ENCODE measurements around the gene STX18. TPM values are rescaled to one million over a fixed set of nuclear protein-coding genes. Genes with fewer than 3 reads are reported as not detected.

Gene STX18
- total and polyA plus RNA-seq, 2 of the 13 experiments (the other 11 are each of a cell fraction or from before 2014, with no cell fraction given) = 23.9 to 37.1 TPM

DNA sequence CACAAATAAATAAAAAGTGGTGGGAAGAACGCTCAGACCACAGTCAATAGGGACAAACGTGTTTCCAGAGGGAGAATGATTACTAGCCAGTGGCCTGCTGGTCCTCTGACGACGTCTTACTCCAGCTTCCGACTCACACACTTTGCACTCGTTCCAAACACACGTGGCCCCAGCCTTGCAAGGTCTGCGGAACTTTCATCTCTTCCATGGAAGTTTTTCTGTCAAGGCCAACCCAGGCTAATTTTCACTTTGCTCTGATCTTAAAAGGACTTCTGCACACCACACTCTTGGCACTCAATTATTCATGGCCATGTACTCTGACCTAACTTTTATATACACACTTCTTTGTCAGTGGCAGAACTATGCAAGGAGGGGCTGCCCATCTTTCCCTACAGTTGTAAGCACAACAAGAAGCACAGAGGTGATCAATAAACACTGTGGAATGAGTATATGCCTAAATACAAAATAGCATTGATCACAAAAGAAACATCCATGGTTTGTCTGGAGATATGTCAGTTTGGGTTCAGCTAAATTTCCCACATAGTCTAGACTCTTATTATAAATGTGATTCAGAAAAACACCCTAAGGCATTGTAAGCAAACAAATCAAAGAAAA lies 69.4 kb downstream of the STX18 start (continued):
- TF ChIP-seq ZNF513 (CRISPR knock-in tag; conservative IDR thresholded peaks at IDR 0.05) = no peak
- TF ChIP-seq LRRFIP1 (CRISPR knock-in tag; conservative IDR thresholded peaks at IDR 0.05) = no peak
- TF ChIP-seq DMTF1 (CRISPR knock-in tag; IDR thresholded peaks at IDR 0.05) = no peak
- TF ChIP-seq, protein P1, sequence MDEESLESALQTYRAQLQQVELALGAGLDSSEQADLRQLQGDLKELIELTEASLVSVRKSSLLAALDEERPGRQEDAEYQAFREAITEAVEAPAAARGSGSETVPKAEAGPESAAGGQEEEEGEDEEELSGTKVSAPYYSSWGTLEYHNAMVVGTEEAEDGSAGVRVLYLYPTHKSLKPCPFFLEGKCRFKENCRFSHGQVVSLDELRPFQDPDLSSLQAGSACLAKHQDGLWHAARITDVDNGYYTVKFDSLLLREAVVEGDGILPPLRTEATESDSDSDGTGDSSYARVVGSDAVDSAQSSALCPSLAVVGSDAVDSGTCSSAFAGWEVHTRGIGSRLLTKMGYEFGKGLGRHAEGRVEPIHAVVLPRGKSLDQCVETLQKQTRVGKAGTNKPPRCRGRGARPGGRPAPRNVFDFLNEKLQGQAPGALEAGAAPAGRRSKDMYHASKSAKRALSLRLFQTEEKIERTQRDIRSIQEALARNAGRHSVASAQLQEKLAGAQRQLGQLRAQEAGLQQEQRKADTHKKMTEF (CRISPR knock-in tag; IDR thresholded peaks at IDR 0.05) = peak; percentile 61; the same call in 1 of the 2 replicates
- no peak for TF ChIP-seq U2AF2 (IDR thresholded peaks at IDR 0.05; ENCODE audit: low read depth, low read length)
- TF ChIP-seq MZF1 (CRISPR knock-in tag; IDR thresholded peaks at IDR 0.05; ENCODE audit: borderline replicate concordance) = no peak
- peak; percentile 76 for TF ChIP-seq CREM (IDR thresholded peaks at IDR 0.05)
- no peak for TF ChIP-seq CREM (CRISPR knock-in tag; IDR thresholded peaks at IDR 0.05)
- TF ChIP-seq RELA (CRISPR knock-in tag; IDR thresholded peaks at IDR 0.05) = no peak
- TF ChIP-seq SETDB1 (CRISPR knock-in tag; IDR thresholded peaks at IDR 0.05; ENCODE audit: borderline replicate concordance) = no peak
- TF ChIP-seq ZNF546 (CRISPR knock-in tag; conservative IDR thresholded peaks at IDR 0.05) = no peak
- peak; percentile 65; the same call in 1 of the 2 replicates for TF ChIP-seq KAT8 (CRISPR knock-in tag; IDR thresholded peaks at IDR 0.05)
- no peak for TF ChIP-seq CAMTA2 (CRISPR knock-in tag; IDR thresholded peaks at IDR 0.05; ENCODE audit: borderline replicate concordance)
- TF ChIP-seq KLF13 (CRISPR knock-in tag; IDR thresholded peaks at IDR 0.05) = no peak
- TF ChIP-seq, protein P2, sequence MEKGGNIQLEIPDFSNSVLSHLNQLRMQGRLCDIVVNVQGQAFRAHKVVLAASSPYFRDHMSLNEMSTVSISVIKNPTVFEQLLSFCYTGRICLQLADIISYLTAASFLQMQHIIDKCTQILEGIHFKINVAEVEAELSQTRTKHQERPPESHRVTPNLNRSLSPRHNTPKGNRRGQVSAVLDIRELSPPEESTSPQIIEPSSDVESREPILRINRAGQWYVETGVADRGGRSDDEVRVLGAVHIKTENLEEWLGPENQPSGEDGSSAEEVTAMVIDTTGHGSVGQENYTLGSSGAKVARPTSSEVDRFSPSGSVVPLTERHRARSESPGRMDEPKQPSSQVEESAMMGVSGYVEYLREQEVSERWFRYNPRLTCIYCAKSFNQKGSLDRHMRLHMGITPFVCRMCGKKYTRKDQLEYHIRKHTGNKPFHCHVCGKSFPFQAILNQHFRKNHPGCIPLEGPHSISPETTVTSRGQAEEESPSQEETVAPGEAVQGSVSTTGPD (CRISPR knock-in tag; IDR thresholded peaks at IDR 0.05) = no peak
- TF ChIP-seq ZNF33A (CRISPR knock-in tag; IDR thresholded peaks at IDR 0.05; ENCODE audit: borderline replicate concordance) = no peak
- TF ChIP-seq STAT5B (CRISPR knock-in tag; IDR thresholded peaks at IDR 0.05) = no peak
- no peak for TF ChIP-seq REXO4 (CRISPR knock-in tag; IDR thresholded peaks at IDR 0.05; ENCODE audit: borderline replicate concordance)
- no peak; the same call in 1 of the 2 replicates for TF ChIP-seq SOX13 (IDR thresholded peaks at IDR 0.05)
- peak in 1 of 2 experiments; percentile 70; a peak in 2 of 4 replicates for TF ChIP-seq SOX13 (CRISPR knock-in tag; conservative IDR thresholded peaks at IDR 0.05 in 1 of 2, IDR thresholded peaks at IDR 0.05 in 1 of 2)
- TF ChIP-seq SRSF4 (IDR thresholded peaks at IDR 0.05; ENCODE audit: low read depth, low read length, poor library complexity, severe bottlenecking) = no peak

Measured in HepG2 (cell line).